ACC112 (cell line): ENCODE measurements around the gene GPR85.
"Not testable (repeated sequence)": the region's sequence is repeated elsewhere in the genome, so short reads cannot be mapped to it uniquely, and the experiment has no call there.

Experiments used
- H2AFZ ChIP-seq: fragments of 200-600 bp; sonication (generic); one replicate; pipeline ENCODE4 v1.6.0; 2017; ENCODE audit warnings: antibody characterized with exemption, low read length; ENCODE audit not compliant: unreplicated experiment
- H3K27ac ChIP-seq: fragments of 200-600 bp; sonication (generic); 2 replicates; pipeline ENCODE4 v1.5.1; 2014; ENCODE audit warnings: low read depth, mild to moderate bottlenecking, antibody characterized with exemption, low read length, moderate library complexity
- H3K27me3 ChIP-seq: fragments of 200-600 bp; sonication (generic); 2 replicates; pipeline ENCODE4 v1.6.1; 2014; ENCODE audit warnings: mild to moderate bottlenecking, antibody characterized with exemption, low read length, moderate library complexity, mixed read lengths; ENCODE audit not compliant: insufficient read depth
- H3K36me3 ChIP-seq: fragments of 200-600 bp; sonication (generic); 2 replicates; pipeline ENCODE4 v1.6.1; 2016; ENCODE audit warnings: mild to moderate bottlenecking, antibody characterized with exemption, low read length, moderate library complexity, mixed read lengths; ENCODE audit not compliant: insufficient read depth
- H3K4me1 ChIP-seq: fragments of 200-600 bp; sonication (generic); one replicate; pipeline ENCODE4 v1.6.1; 2016; ENCODE audit warnings: low read length, mixed read lengths; ENCODE audit not compliant: insufficient read depth, unreplicated experiment, control insufficient read depth
- H3K4me3 ChIP-seq: fragments of 200-600 bp; sonication (generic); 2 replicates; pipeline ENCODE4 v1.5.1; 2014; ENCODE audit warnings: mild to moderate bottlenecking, low read depth, low read length
- H3K79me2 ChIP-seq: fragments of 200-600 bp; sonication (generic); one replicate; pipeline ENCODE4 v1.6.0; 2016; ENCODE audit warnings: low read length; ENCODE audit not compliant: control insufficient read depth, unreplicated experiment, insufficient read depth

The GPR85 gene

GRCh38 chr7:113083816-113084495 is 2.7 kb downstream of the GPR85 start:
- Histone ChIP-seq H3K27ac (no peak overlapping the region), H3K79me2 (no peaks in the 10 kb centered on the region), H3K36me3 (no peaks in the 10 kb centered on the region), H3K4me3 (no peak overlapping the region), H3K27me3 (no peaks in the 10 kb centered on the region), H3K4me1 (peaks cover 9% of the 10 kb centered on the region), H2AFZ (no peak overlapping the region)

- Histone ChIP-seq H3K27ac (no peak overlapping the region), H3K4me1 (peaks cover 9% of the 10 kb centered on the region), H2AFZ (no peak overlapping the region)
Measured at GRCh38 chr7:113083132-113083815, 3.4 kb downstream of the GPR85 start.

GRCh38 chr7:113078331-113078730 is 8.3 kb downstream of the GPR85 start:
- H3K79me2 ChIP-seq = no peaks in the 10 kb centered on the region
- H3K4me1 ChIP-seq = no peaks in the 10 kb centered on the region
- H3K4me3 ChIP-seq = no peak overlapping the region
- no peak overlapping the region for H3K27ac ChIP-seq
- H2AFZ ChIP-seq = no peak overlapping the region
- no peaks in the 10 kb centered on the region for H3K36me3 ChIP-seq
- H3K27me3 ChIP-seq = no peaks in the 10 kb centered on the region

More at GRCh38 chr7:113083132-113083815, 3.4 kb downstream of the GPR85 start:
- H3K27me3 ChIP-seq = no peaks in the 10 kb centered on the region
- no peak overlapping the region for H3K4me3 ChIP-seq
- H3K79me2 ChIP-seq = no peaks in the 10 kb centered on the region
- no peaks in the 10 kb centered on the region for H3K36me3 ChIP-seq

GRCh38 chr7:113076703-113077102 is 9.9 kb downstream of the GPR85 start:
- Histone ChIP-seq H3K27ac (no peak overlapping the region), H3K4me1 (no peaks in the 10 kb centered on the region), H3K27me3 (no peaks in the 10 kb centered on the region), H2AFZ (no peak overlapping the region), H3K36me3 (no peaks in the 10 kb centered on the region), H3K79me2 (no peaks in the 10 kb centered on the region), H3K4me3 (no peak overlapping the region)

DNA sequence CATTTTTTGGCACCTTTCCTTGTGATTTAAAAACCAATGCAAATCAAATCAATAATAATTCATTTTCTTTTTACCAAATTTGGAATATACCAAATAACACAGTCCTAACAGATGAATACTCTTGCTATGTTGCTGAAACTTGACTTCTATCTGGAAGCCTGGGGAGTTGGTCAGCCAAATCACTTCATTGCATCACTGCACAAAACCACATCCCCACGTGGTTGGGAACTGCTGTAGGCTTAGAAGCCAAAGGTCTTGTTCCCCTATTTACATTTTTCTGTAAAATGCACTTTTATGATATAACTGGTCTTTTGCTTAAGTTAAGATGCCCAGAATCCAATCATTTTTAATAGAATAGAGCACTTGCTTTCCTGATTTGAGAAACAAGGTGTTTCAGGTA is 15.2 kb downstream of the GPR85 start:
- no peaks in the 10 kb centered on the region for H3K27me3 ChIP-seq

GRCh38 chr7:113062499-113062898 is 24.1 kb downstream of the GPR85 start:
- Histone ChIP-seq H2AFZ (no peak overlapping the region), H3K4me3 (no peak overlapping the region), H3K27me3 (no peaks in the 10 kb centered on the region), H3K4me1 (no peaks in the 10 kb centered on the region), H3K27ac (no peak overlapping the region), H3K36me3 (no peaks in the 10 kb centered on the region), H3K79me2 (no peaks in the 10 kb centered on the region)

More for the DNA sequence above, 15.2 kb downstream of the GPR85 start:
- Histone ChIP-seq H3K79me2 (no peaks in the 10 kb centered on the region), H3K36me3 (no peaks in the 10 kb centered on the region), H3K4me3 (no peak overlapping the region), H2AFZ (no peak overlapping the region), H3K4me1 (no peaks in the 10 kb centered on the region), H3K27ac (no peak overlapping the region)

- H3K36me3 ChIP-seq = no peaks in the 10 kb centered on the region
- H2AFZ ChIP-seq = no peak overlapping the region
- H3K27me3 ChIP-seq = no peaks in the 10 kb centered on the region
- H3K4me1 ChIP-seq = no peaks in the 10 kb centered on the region
- H3K27ac ChIP-seq = no peak overlapping the region
- no peak overlapping the region for H3K4me3 ChIP-seq
- H3K79me2 ChIP-seq = no peaks in the 10 kb centered on the region
Measured at GRCh38 chr7:113060100-113060499, 26.5 kb downstream of the GPR85 start.

DNA sequence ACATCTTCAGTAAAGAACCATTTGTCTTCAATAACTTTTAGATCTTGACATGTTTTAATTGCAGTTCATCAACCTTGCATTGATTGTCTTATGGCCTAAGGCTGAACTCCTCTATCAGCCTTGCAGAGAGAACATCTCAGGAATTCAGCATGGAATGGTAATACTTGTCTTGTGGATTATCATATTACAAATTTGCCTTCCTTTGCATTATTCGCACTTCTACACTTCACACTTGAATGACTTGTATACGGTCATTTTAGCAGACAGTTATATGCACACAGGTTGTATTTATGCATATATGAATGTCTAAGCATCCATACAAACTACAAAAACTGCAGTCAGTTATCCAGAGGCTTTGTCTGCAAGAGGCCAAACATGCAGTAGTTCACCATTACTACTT is 31.7 kb downstream of the GPR85 start:
- H3K27me3 ChIP-seq = no peaks in the 10 kb centered on the region
- no peaks in the 10 kb centered on the region for H3K36me3 ChIP-seq
- H2AFZ ChIP-seq = no peak overlapping the region
- H3K4me1 ChIP-seq = no peaks in the 10 kb centered on the region
- no peaks in the 10 kb centered on the region for H3K79me2 ChIP-seq
- H3K4me3 ChIP-seq = no peak overlapping the region
- no peak overlapping the region for H3K27ac ChIP-seq

DNA sequence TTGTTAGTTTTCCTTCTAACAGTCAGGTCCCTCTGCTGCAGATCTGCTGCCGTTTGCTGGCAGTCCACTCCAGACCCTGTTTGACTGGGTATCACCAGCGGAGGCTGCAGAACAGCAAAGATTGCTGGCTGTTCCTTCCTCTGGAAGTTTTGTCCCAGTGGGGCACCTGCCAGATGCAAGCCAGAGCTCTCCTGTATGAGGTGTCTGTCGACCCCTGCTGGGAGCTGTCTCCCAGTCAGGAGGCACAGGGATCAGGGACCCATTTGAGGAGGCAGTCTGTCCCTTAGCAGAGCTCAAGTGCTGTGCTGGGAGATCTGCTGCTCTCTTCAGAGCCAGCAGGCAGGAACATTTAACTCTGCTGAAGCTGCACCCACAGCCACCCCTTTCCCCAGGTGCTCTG is 32.4 kb downstream of the GPR85 start:
- H3K36me3 ChIP-seq, H3K4me3 ChIP-seq, H3K27me3 ChIP-seq, H3K27ac ChIP-seq, H3K79me2 ChIP-seq, H3K4me1 ChIP-seq, H2AFZ ChIP-seq: not testable (repeated sequence)

DNA sequence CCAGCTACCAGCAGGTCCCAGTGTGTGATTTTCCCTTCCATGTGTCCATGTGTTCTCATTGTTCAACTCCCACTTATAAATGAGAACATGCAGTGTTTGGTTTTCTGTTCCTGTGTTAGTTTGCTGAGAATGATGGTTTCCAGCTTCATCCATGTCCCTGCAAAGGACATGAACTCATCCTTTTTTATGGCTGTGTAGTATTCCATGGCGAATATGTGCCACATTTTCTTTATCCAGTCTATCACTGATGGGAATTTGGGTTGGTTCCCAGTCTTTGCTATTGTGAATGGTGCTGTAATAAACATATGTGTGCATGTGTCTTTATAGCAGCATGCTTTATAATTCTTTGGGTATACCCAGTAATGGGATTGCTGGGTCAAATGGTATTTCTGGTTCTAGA is 37.4 kb downstream of the GPR85 start:
- not testable (repeated sequence) for H3K27ac ChIP-seq, H3K4me3 ChIP-seq, H3K4me1 ChIP-seq, H3K27me3 ChIP-seq, H2AFZ ChIP-seq, H3K79me2 ChIP-seq, H3K36me3 ChIP-seq

DNA sequence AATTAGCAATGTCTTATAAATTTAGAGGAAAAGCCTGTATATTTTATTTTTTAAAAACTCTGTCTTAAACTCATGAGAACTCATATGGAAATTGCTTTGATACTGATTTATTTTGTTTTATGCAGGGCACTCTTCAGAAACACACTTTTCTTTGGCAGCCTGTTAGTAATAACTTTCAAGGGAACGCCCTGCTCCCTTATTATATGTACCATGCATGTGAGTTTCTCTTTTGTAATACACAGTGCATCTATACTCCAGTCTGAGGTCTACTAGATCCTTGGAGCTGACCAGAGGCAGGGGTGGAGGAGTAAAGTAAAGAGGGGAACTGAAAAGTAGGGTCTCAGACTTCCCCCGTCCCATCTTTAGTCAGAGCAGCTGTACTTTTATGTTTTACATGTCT is 40.2 kb downstream of the GPR85 start:
- no peaks in the 10 kb centered on the region for H3K27me3 ChIP-seq
- no peaks in the 10 kb centered on the region for H3K79me2 ChIP-seq
- no peak overlapping the region for H3K4me3 ChIP-seq
- no peaks in the 10 kb centered on the region for H3K4me1 ChIP-seq
- H3K27ac ChIP-seq = no peak overlapping the region
- H3K36me3 ChIP-seq = no peaks in the 10 kb centered on the region
- no peak overlapping the region for H2AFZ ChIP-seq
